Hepatocyte (in vitro differentiated cells): ENCODE results near the gene PRSS50.

Experiments used
- EZH2 ChIP-seq: fragments of 200-600 bp; sonication (generic); IDR thresholded peaks from 2 replicates; pipeline ENCODE4 v1.6.1; 2016; ENCODE audit warnings: antibody characterized with exemption, mild to moderate bottlenecking, borderline replicate concordance
- EZH2phosphoT487 ChIP-seq: fragments of 200-600 bp; sonication (generic); IDR thresholded peaks from one replicate; pipeline ENCODE4 v1.6.1; 2018; ENCODE audit warnings: antibody characterized with exemption, mild to moderate bottlenecking, low read depth, moderate library complexity; ENCODE audit not compliant: unreplicated experiment, severe bottlenecking
- TF ChIP-seq, protein P1 (sequence below): fragments of 200-600 bp; sonication (generic); IDR thresholded peaks from 2 replicates; pipeline ENCODE4 v1.5.1; 2016; ENCODE audit warnings: antibody characterized with exemption, mild to moderate bottlenecking; ENCODE audit not compliant: poor library complexity

DNA sequence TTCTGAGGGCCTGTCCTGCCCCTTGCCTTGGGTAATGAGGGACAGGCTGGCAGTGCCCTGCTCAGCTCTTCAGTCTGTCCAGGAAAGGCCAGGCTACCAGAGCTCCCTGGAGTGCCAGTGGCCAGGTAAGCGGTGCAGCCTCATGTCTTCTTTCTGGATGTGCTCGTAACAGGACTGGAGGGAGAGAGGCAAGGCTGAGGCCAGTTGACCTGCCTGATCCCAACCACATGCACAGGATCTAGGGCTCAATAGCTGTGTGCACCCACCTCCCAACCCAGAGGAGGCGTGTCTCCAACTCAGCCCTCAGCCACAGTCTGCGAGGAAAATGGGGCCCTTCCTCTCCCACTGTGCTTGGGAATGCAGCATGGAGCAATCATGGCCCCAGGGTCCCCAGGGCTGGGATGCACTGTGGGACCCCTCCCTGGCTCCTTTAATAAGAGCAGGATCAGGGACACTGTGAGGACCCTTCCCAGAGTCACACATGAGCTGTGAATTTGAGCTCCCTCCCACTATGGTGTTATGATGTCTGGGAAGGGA lies 46.7 kb downstream of the PRSS50 start:
- TF ChIP-seq, protein P1, sequence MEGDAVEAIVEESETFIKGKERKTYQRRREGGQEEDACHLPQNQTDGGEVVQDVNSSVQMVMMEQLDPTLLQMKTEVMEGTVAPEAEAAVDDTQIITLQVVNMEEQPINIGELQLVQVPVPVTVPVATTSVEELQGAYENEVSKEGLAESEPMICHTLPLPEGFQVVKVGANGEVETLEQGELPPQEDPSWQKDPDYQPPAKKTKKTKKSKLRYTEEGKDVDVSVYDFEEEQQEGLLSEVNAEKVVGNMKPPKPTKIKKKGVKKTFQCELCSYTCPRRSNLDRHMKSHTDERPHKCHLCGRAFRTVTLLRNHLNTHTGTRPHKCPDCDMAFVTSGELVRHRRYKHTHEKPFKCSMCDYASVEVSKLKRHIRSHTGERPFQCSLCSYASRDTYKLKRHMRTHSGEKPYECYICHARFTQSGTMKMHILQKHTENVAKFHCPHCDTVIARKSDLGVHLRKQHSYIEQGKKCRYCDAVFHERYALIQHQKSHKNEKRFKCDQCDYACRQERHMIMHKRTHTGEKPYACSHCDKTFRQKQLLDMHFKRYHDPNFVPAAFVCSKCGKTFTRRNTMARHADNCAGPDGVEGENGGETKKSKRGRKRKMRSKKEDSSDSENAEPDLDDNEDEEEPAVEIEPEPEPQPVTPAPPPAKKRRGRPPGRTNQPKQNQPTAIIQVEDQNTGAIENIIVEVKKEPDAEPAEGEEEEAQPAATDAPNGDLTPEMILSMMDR, result no peak
- no peak for TF ChIP-seq EZH2phosphoT487
- TF ChIP-seq EZH2, result no peak
